Duodenal mucosa (tissue), 2 donors: Measurements from ENCODE around the gene RASA3.
"Not testable (repeated sequence)": the region's sequence is repeated elsewhere in the genome, so short reads cannot be mapped to it uniquely, and the experiment has no call there.

Source experiments
- H3K27ac ChIP-seq: one replicate; pipeline ENCODE4 v1.7.0; 2013; ENCODE audit warnings: low read depth, low read length
- H3K27me3 ChIP-seq, 2 donors: one replicate each; pipeline ENCODE4 v1.7.0; 2013; ENCODE audit warnings: low read length in 2 of 2, control low read depth in 1 of 2; ENCODE audit not compliant: insufficient read depth in 2 of 2, control insufficient read depth in 1 of 2
- H3K36me3 ChIP-seq, 2 donors: one replicate each; pipeline ENCODE4 v1.7.0; 2013; ENCODE audit warnings: low read length in 2 of 2, control low read depth in 1 of 2; ENCODE audit not compliant: insufficient read depth in 2 of 2, control insufficient read depth in 1 of 2
- H3K4me1 ChIP-seq, 2 donors: one replicate each; pipeline ENCODE4 v1.7.0; 2013; ENCODE audit warnings: low read length in 2 of 2, control low read depth in 1 of 2; ENCODE audit not compliant: insufficient read depth in 2 of 2, control insufficient read depth in 1 of 2
- H3K4me3 ChIP-seq, 2 donors: one replicate each; pipeline ENCODE4 v1.7.0; 2013; ENCODE audit warnings: low read length in 2 of 2, low read depth in 1 of 2
- H3K9ac ChIP-seq, 2 donors: one replicate each; pipeline ENCODE4 v1.7.0; 2013; ENCODE audit warnings: low read length in 2 of 2, low read depth in 1 of 2
- H3K9me3 ChIP-seq, 2 donors: one replicate each; pipeline ENCODE4 v1.7.0; 2013; ENCODE audit warnings: low read length in 2 of 2, control low read depth in 1 of 2; ENCODE audit not compliant: control insufficient read depth in 1 of 2

Gene RASA3

GRCh38 chr13:114021464-114022308 is 110.7 kb downstream of the RASA3 start:
- no peak overlapping the region for H3K27ac ChIP-seq
- H3K36me3 ChIP-seq, result peaks cover 0 to 33% of the 10 kb centered on the region in 2 donors
- H3K9ac ChIP-seq, result no peak overlapping the region
- no peaks in the 10 kb centered on the region for H3K9me3 ChIP-seq
- no peaks in the 10 kb centered on the region for H3K27me3 ChIP-seq
- no peak overlapping the region for H3K4me3 ChIP-seq
- H3K4me1 ChIP-seq, result peaks cover 10 to 17% of the 10 kb centered on the region in 2 donors

GRCh38 chr13:114020750-114021463 is 111.5 kb downstream of the RASA3 start:
- no peak overlapping the region for H3K27ac ChIP-seq
- no peak overlapping the region for H3K9ac ChIP-seq
- no peaks in the 10 kb centered on the region for H3K27me3 ChIP-seq
- peaks cover 2 to 9% of the 10 kb centered on the region in 2 donors for H3K4me1 ChIP-seq
- H3K36me3 ChIP-seq, result peaks cover 0 to 33% of the 10 kb centered on the region in 2 donors
- H3K9me3 ChIP-seq, result no peaks in the 10 kb centered on the region
- no peak overlapping the region for H3K4me3 ChIP-seq

DNA sequence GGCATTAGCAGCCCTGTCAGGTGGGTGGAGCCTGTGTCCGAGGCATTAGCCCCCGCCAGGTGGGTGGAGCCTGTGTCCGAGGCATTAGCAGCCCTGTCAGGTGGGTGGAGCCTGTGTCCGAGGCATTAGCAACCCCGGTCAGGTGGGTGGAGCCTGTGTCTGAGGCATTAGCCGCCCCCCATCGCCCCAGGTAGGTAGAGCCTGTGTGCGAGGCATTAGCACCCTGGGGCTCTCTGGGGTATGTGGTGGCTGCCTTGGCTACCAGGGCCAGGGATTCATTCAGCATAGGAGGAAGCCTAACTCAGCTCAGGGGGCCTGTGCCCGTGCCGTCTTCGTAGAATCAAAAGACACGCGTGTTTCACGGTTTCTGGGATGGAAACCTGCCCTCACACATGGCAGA is 112.3 kb downstream of the RASA3 start:
- H3K27ac ChIP-seq, H3K9ac ChIP-seq, H3K9me3 ChIP-seq, H3K4me1 ChIP-seq, H3K4me3 ChIP-seq, H3K27me3 ChIP-seq: not testable (repeated sequence)
- peaks cover 0 to 38% of the 10 kb centered on the region in 2 donors for H3K36me3 ChIP-seq

- Histone ChIP-seq H3K36me3 (peaks cover 0 to 42% of the 10 kb centered on the region in 2 donors), H3K9ac (no peak overlapping the region), H3K9me3 (no peaks in the 10 kb centered on the region), H3K4me1 (peaks cover 0 to 6% of the 10 kb centered on the region in 2 donors), H3K27ac (no peak overlapping the region), H3K4me3 (no peak overlapping the region), H3K27me3 (no peaks in the 10 kb centered on the region)
Observed at GRCh38 chr13:114019367-114019766, 113.1 kb downstream of the RASA3 start.

- H3K4me3 ChIP-seq, result no peak overlapping the region
- H3K36me3 ChIP-seq, result peaks cover 0 to 35% of the 10 kb centered on the region in 2 donors
- no peaks in the 10 kb centered on the region for H3K27me3 ChIP-seq
- no peak overlapping the region for H3K9ac ChIP-seq
- no peaks in the 10 kb centered on the region for H3K9me3 ChIP-seq
- H3K27ac ChIP-seq, result no peak overlapping the region
- peaks cover 0 to 6% of the 10 kb centered on the region in 2 donors for H3K4me1 ChIP-seq
Observed at GRCh38 chr13:114018461-114019055, 113.9 kb downstream of the RASA3 start.

DNA sequence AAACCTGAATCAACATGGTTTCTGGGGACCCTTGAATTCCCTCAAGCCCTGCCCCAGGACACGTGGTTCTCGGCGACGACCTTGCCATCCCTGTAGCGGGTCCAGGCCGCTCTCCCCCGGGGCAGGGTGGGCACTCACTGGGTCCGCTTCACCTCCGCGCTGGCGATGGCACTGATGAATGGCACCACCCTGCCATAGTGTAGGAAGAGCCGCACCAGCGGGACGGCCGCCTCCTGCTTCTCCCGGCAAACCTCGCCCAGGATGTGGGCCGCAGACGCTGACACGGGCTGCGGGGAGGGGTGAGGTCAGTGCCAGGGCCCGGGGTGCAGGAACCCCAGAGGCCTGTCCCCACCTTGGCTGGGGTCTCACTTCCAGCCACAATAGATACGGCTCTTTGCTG is 114.5 kb downstream of the RASA3 start:
- Histone ChIP-seq H3K27me3 (no peaks in the 10 kb centered on the region), H3K4me1 (peaks cover 0 to 6% of the 10 kb centered on the region in 2 donors), H3K36me3 (peaks cover 0 to 35% of the 10 kb centered on the region in 2 donors), H3K9me3 (no peaks in the 10 kb centered on the region), H3K9ac (no peak overlapping the region), H3K4me3 (no peak overlapping the region), H3K27ac (no peak overlapping the region)

DNA sequence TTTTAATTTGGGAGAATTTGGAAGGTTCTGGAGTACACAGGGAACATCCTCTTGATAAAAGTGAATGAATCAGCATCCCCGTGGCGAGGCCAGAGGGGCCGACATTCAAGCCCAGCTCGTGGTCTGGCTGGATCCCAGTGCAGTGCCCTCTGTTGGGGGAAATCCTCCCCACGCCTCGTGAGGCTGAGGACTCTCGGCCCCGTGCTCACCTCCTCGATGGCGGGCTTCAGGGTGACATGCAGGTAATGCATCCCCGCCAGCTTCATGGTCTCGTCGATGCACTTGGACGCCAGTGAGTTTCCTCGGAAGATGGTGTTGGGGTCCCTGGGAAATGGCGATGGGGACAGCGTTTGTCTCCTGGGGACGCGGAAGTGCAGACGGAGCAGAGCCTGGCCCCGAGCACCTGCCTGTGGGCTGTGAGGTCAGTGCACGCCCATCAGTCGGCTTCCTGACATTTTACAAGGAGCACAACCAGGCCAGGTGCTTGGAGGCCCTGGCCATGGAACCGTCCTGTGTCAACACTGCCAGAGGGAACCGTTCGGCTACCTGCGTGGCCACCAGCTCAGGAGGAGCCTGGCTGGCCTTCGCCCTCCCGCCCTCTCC is 115.3 kb downstream of the RASA3 start:
- Histone ChIP-seq H3K9me3 (no peaks in the 10 kb centered on the region), H3K9ac (no peak overlapping the region), H3K4me1 (peaks cover 0 to 6% of the 10 kb centered on the region in 2 donors), H3K4me3 (no peak overlapping the region), H3K27me3 (no peaks in the 10 kb centered on the region), H3K36me3 (peaks cover 0 to 38% of the 10 kb centered on the region in 2 donors), H3K27ac (no peak overlapping the region)

- Histone ChIP-seq H3K27ac (no peak overlapping the region), H3K27me3 (no peaks in the 10 kb centered on the region), H3K36me3 (peaks cover 0 to 38% of the 10 kb centered on the region in 2 donors)
Observed at GRCh38 chr13:114016321-114017027, 115.9 kb downstream of the RASA3 start.

GRCh38 chr13:114015969-114016295 is 116.5 kb downstream of the RASA3 start:
- Histone ChIP-seq H3K9ac (no peak overlapping the region), H3K27ac (no peak overlapping the region)

More at GRCh38 chr13:114016321-114017027, 115.9 kb downstream of the RASA3 start:
- H3K9me3 ChIP-seq, result no peaks in the 10 kb centered on the region
- H3K9ac ChIP-seq, result no peak overlapping the region
- peaks cover 0 to 6% of the 10 kb centered on the region in 2 donors for H3K4me1 ChIP-seq
- H3K4me3 ChIP-seq, result no peak overlapping the region

More at GRCh38 chr13:114015969-114016295, 116.5 kb downstream of the RASA3 start:
- peaks cover 0 to 6% of the 10 kb centered on the region in 2 donors for H3K4me1 ChIP-seq
- no peaks in the 10 kb centered on the region for H3K27me3 ChIP-seq
- H3K9me3 ChIP-seq, result no peaks in the 10 kb centered on the region
- H3K36me3 ChIP-seq, result peaks cover 0 to 35% of the 10 kb centered on the region in 2 donors
- no peak overlapping the region for H3K4me3 ChIP-seq
